GM12873 (cell line): ENCODE measurements around the gene ADAM11.

ENCODE experiments used
- CTCF ChIP-seq: IDR thresholded peaks from 2 replicates; pipeline ENCODE4 v1.5.1; 2012; ENCODE audit warnings: low read depth, mild to moderate bottlenecking, moderate library complexity, low read length, control low read depth; ENCODE audit not compliant: insufficient read depth; ENCODE audit errors: missing control alignments

Gene ADAM11

GRCh38 chr17:44741316-44741715 lies 17.5 kb upstream of the ADAM11 start:
- no peak for TF ChIP-seq CTCF

- no peak for TF ChIP-seq CTCF
Observed at GRCh38 chr17:44745301-44745700, 13.5 kb upstream of the ADAM11 start.

- TF ChIP-seq CTCF, result no peak
Observed at GRCh38 chr17:44747566-44747965, 11.2 kb upstream of the ADAM11 start.

GRCh38 chr17:44749076-44749979 lies 9.5 kb upstream of the ADAM11 start:
- no peak for TF ChIP-seq CTCF

GRCh38 chr17:44749980-44750318 lies 8.8 kb upstream of the ADAM11 start:
- no peak for TF ChIP-seq CTCF

- TF ChIP-seq CTCF, result no peak
Observed at GRCh38 chr17:44751331-44751730, 7.5 kb upstream of the ADAM11 start.

GRCh38 chr17:44751806-44752205 lies 7.0 kb upstream of the ADAM11 start:
- no peak for TF ChIP-seq CTCF
